ENCODE measurements around the gene TBC1D1. TPM values are rescaled to one million over a fixed set of nuclear protein-coding genes. Genes with fewer than 3 reads are reported as not detected.

TBC1D1 gene
- total RNA-seq, 1 donor from 2014 or later = 47.1 TPM

DNA sequence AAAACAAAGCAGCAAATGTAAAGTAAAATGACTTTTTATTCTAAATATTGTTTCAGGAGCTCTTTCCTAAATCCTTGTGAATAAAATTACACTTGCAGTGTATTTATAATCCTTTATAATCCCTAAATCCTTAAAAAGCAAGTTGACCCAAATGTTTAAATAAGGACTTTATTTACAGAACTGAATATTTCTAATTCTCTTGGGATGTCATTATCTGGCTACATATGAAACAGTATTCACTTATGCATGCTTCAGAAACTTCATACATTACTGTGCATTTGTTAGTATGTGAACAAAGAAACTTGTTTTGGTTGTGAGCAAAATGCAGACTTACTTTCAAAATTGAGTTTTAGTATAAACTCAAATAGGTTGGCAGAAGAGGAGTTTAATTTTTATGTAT, 118.5 kb downstream of the TBC1D1 start:
- H3K4me3 ChIP-seq (ENCODE audit: low read depth, low read length) = no peak overlapping the region
- DNase-seq (ENCODE audit: low read depth) = no peak
- no peaks in the 10 kb centered on the region for H3K27me3 ChIP-seq (ENCODE audit: control insufficient read depth, insufficient read depth, low read length)
- TF ChIP-seq, protein P1, sequence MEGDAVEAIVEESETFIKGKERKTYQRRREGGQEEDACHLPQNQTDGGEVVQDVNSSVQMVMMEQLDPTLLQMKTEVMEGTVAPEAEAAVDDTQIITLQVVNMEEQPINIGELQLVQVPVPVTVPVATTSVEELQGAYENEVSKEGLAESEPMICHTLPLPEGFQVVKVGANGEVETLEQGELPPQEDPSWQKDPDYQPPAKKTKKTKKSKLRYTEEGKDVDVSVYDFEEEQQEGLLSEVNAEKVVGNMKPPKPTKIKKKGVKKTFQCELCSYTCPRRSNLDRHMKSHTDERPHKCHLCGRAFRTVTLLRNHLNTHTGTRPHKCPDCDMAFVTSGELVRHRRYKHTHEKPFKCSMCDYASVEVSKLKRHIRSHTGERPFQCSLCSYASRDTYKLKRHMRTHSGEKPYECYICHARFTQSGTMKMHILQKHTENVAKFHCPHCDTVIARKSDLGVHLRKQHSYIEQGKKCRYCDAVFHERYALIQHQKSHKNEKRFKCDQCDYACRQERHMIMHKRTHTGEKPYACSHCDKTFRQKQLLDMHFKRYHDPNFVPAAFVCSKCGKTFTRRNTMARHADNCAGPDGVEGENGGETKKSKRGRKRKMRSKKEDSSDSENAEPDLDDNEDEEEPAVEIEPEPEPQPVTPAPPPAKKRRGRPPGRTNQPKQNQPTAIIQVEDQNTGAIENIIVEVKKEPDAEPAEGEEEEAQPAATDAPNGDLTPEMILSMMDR (IDR thresholded peaks at IDR 0.05; ENCODE audit: insufficient read depth, low read length, severe bottlenecking) = no peak
- no peak for FAIRE-seq
- no peaks in the 10 kb centered on the region for H3K36me3 ChIP-seq (ENCODE audit: control insufficient read depth, insufficient read depth, low read length)

DNA sequence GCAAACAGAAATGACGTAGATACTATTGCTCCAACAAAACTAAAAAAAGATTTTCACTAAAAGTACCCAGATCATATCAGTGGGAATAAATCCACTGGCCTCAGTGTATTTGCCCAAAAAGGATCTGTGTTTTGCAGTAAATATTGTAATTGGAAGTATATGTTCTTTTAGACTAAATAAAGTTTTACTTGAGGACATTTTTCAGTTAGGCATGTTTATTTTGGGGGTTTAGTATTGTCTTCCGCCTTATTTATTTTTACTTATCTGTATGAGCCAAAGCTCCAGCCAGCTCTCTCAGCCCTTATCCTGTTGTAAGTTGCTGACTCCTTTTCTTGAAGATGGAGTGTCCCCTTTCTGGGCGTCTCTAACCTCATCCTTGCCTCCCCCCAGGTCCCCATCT, 119.1 kb downstream of the TBC1D1 start:
- TF ChIP-seq, protein P1 (IDR thresholded peaks at IDR 0.05; ENCODE audit: insufficient read depth, low read length, severe bottlenecking) = no peak
- FAIRE-seq (no peak), DNase-seq (ENCODE audit: low read depth) (no peak)
- H3K27me3 ChIP-seq (ENCODE audit: control insufficient read depth, insufficient read depth, low read length) = no peaks in the 10 kb centered on the region
- H3K36me3 ChIP-seq (ENCODE audit: control insufficient read depth, insufficient read depth, low read length) = no peaks in the 10 kb centered on the region
- H3K4me3 ChIP-seq (ENCODE audit: low read depth, low read length) = no peak overlapping the region

DNA sequence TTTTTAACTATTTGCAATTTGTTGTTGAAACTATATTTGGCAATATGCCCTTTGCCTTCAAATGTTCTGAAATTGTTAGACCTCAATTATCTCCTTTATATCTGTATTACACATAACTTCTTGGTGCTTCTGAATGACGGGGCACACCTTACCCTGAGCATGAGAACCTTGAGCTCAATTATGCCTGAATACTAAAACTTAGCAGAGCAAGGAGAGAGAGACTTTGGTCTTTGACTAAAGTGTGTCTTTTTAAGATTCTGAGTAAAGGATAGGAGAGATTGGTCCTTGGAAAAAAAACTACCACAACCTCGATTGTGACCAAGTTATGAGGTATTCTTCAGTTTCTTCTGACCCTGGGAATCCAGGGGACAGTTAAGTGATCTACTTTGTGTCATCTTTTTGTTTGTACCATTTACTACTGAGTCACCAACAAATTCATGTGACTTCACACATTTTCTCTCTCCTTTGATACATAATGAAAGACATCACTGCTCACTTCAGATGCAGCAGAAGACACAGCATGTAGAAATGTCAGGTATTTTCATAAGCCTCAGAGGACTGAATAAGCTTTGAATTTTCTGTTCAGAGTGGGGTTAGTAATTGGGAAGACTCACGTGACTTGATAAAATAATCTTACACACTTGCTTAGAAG, 120.8 kb downstream of the TBC1D1 start:
- Histone ChIP-seq H3K36me3 (ENCODE audit: control insufficient read depth, insufficient read depth, low read length) (no peaks in the 10 kb centered on the region), H3K27me3 (ENCODE audit: control insufficient read depth, insufficient read depth, low read length) (no peaks in the 10 kb centered on the region), H3K4me3 (ENCODE audit: low read depth, low read length) (no peak overlapping the region)
- no peak for DNase-seq (ENCODE audit: low read depth)
- TF ChIP-seq, protein P1 (IDR thresholded peaks at IDR 0.05; ENCODE audit: insufficient read depth, low read length, severe bottlenecking) = no peak
- FAIRE-seq = no peak

DNA sequence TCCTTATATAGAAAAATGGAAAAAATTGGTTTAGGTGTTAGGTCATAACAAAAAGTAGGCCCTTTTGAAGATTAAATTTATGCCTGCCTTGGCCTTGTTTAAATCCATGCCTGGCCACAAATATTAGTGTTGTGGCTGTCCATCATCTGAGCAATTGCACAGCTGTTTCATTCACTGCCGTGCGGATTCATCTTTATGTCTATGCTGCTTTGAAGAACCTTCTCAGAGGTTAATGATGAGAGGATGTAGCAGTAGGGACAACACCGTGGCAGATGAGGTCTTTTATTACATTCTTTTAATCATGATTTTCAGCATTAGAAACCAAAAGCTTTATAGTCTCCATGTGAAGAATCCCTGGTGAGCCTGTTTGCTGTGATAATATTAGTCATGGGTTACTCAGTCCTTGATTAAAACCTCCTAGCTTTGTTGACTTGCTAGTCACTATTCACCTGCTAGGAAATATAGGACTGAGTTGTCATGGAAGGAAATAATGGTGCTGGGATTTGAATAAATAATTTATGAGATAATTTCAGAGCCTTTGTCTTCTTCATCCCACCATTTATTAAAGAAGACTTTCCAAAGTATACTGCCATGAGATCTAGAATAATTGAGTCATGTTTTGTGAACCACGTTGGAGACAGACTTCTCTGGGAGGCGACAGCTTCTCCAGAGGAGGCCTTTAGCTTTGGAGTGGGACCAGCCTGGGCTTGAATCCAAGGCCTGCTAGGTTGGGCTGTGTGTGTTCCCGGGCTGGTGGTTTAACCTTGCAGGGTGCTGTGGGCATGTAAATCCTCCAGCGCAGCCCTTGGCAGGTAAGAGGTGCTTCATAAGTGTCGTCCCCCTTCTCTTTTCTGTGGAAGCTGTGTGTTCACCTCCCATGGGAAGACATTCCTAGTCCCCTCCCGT, 122.8 kb downstream of the TBC1D1 start:
- no peak overlapping the region for H3K4me3 ChIP-seq (ENCODE audit: low read depth, low read length)
- no peaks in the 10 kb centered on the region for H3K36me3 ChIP-seq (ENCODE audit: control insufficient read depth, insufficient read depth, low read length)
- TF ChIP-seq, protein P1 (IDR thresholded peaks at IDR 0.05; ENCODE audit: insufficient read depth, low read length, severe bottlenecking) = no peak
- no peaks in the 10 kb centered on the region for H3K27me3 ChIP-seq (ENCODE audit: control insufficient read depth, insufficient read depth, low read length)
- FAIRE-seq (no peak), DNase-seq (ENCODE audit: low read depth) (peak; percentile 57)

DNA sequence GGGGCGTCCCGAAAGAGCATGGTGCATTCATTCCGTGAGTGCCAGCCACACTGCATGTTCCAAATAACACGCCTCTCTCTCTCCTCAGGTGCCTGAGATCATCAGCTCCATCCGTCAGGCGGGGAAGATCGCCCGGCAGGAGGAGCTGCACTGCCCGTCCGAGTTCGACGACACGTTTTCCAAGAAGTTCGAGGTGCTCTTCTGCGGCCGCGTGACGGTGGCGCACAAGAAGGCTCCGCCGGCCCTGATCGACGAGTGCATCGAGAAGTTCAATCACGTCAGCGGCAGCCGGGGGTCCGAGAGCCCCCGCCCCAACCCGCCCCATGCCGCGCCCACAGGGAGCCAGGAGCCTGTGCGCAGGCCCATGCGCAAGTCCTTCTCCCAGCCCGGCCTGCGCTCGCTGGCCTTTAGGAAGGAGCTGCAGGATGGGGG, 123.6 kb downstream of the TBC1D1 start:
- Histone ChIP-seq H3K36me3 (ENCODE audit: control insufficient read depth, insufficient read depth, low read length) (no peaks in the 10 kb centered on the region), H3K27me3 (ENCODE audit: control insufficient read depth, insufficient read depth, low read length) (no peaks in the 10 kb centered on the region), H3K4me3 (ENCODE audit: low read depth, low read length) (no peak overlapping the region)
- TF ChIP-seq, protein P1 (IDR thresholded peaks at IDR 0.05; ENCODE audit: insufficient read depth, low read length, severe bottlenecking) = no peak
- FAIRE-seq (no peak), DNase-seq (ENCODE audit: low read depth) (no peak)
